GM12892 (cell line): Measurements from ENCODE around the gene PRM3.
A peak's percentile ranks its signal among the peaks of the same experiment; 100 is the strongest.

ENCODE experiments used
- POLR2A ChIP-seq: IDR thresholded peaks from 2 replicates; pipeline ENCODE4 v1.6.1; 2011; ENCODE audit warnings: low read depth, low read length, control low read depth
- POLR2AphosphoS5 ChIP-seq: IDR thresholded peaks from 2 replicates; pipeline ENCODE4 v1.6.1; 2011; ENCODE audit warnings: low read depth, low read length, control low read depth

DNA sequence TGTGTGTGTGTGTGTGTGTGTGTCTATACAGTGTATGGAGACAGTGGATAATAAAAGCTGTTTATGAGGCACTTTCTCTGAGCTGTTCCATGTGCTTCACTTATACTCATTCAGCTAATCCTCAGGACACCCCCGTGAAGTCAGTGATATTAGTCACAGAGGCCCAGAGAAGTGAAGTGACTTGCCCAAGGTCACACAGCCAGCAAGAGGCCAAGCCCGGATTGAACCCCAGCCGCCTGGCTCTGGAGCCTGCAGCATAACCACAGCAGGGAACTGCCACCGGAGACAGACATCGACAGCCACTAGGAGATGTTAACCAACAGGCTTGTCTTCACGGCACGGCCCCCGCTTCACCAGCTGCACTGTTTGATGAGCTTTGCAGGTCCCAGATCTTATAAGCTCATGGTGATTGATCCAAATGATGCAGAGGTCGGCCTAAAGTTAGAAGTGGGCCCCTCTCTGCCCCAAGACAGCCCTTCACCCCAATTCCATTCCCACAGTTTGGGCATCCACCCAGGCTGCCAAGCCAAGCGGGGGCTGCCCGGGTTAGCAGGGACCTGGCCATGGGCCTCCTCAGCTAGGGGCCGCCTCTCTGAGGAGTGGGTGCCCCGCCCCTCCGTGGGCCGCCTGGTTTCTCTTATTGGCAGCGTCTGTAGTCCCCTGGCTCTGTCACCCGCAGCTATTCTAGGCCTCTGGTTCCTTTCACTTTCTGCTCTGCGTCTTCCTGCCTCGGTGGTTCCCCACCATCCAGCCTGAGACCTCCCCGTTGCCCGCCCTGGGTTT is 48.3 kb downstream of the PRM3 start:
- TF ChIP-seq POLR2A: peak; percentile 43
- TF ChIP-seq POLR2AphosphoS5: no peak
